ENCODE results near the gene STYK1.

Gene STYK1

GRCh38 chr12:10701131-10701681 lies 27.4 kb upstream of the STYK1 start:
- Histone ChIP-seq H3K9ac (ENCODE audit: low read depth, low read length, poor library complexity, severe bottlenecking) (no peak overlapping the region), H3K79me2 (ENCODE audit: insufficient read depth, low read length) (no peaks in the 10 kb centered on the region), H3K9me2 (replicated peaks; ENCODE audit: low read depth, low read length) (no peaks in the 10 kb centered on the region), H4K20me1 (ENCODE audit: insufficient read depth, low read length, poor library complexity, severe bottlenecking) (no peaks in the 10 kb centered on the region), H3F3A (ENCODE audit: low read depth) (no peaks in the 10 kb centered on the region), H3K4me2 (ENCODE audit: low read depth, low read length, poor library complexity, severe bottlenecking) (no peak overlapping the region), H3K4me3 (ENCODE audit: low read length, poor library complexity, severe bottlenecking) (no peak overlapping the region), H2AFZ (ENCODE audit: low read length) (no peak overlapping the region), H3K36me3 (ENCODE audit: insufficient read depth, low read length) (peaks cover 72% of the 10 kb centered on the region; the same call in 1 of the 2 replicates), H3K9me3 (ENCODE audit: insufficient read depth, low read depth, low read length) (no peaks in the 10 kb centered on the region), H3K4me1 (ENCODE audit: insufficient read depth, low read length, poor library complexity, severe bottlenecking) (no peaks in the 10 kb centered on the region), H3K27me3 (ENCODE audit: insufficient read depth, low read length, poor library complexity, severe bottlenecking) (no peaks in the 10 kb centered on the region)
- no peak for TF ChIP-seq EZH2phosphoT487 (IDR thresholded peaks at IDR 0.05; ENCODE audit: borderline replicate concordance)
- TF ChIP-seq, protein P1, sequence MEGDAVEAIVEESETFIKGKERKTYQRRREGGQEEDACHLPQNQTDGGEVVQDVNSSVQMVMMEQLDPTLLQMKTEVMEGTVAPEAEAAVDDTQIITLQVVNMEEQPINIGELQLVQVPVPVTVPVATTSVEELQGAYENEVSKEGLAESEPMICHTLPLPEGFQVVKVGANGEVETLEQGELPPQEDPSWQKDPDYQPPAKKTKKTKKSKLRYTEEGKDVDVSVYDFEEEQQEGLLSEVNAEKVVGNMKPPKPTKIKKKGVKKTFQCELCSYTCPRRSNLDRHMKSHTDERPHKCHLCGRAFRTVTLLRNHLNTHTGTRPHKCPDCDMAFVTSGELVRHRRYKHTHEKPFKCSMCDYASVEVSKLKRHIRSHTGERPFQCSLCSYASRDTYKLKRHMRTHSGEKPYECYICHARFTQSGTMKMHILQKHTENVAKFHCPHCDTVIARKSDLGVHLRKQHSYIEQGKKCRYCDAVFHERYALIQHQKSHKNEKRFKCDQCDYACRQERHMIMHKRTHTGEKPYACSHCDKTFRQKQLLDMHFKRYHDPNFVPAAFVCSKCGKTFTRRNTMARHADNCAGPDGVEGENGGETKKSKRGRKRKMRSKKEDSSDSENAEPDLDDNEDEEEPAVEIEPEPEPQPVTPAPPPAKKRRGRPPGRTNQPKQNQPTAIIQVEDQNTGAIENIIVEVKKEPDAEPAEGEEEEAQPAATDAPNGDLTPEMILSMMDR (conservative IDR thresholded peaks at IDR 0.05; ENCODE audit: low read length): no peak

DNA sequence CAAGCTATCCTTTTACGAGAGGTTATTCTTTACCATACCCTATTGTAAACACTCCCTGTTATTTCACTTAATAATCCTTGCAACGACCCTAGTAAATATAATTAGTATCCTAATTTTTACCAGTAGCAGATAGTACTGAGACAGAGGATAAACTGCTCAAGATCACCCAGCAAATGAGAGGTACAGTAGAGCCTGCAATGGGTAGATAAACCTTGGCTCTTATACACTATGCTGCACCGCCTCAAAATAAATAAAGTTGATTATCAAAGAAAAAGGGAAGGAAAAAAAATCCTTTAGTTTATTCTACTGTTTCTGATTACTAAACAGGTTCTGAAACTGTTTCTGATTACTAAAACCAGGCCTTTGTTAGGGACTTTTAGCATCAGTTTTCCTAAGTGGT lies 26.7 kb upstream of the STYK1 start:
- no peak overlapping the region for H3K4me2 ChIP-seq (ENCODE audit: low read depth, low read length, poor library complexity, severe bottlenecking)
- no peak overlapping the region for H2AFZ ChIP-seq (ENCODE audit: low read length)
- no peaks in the 10 kb centered on the region for H3K27me3 ChIP-seq (ENCODE audit: insufficient read depth, low read length, poor library complexity, severe bottlenecking)
- H3K4me1 ChIP-seq (ENCODE audit: insufficient read depth, low read length, poor library complexity, severe bottlenecking): no peaks in the 10 kb centered on the region
- no peaks in the 10 kb centered on the region for H3K79me2 ChIP-seq (ENCODE audit: insufficient read depth, low read length)
- no peaks in the 10 kb centered on the region for H4K20me1 ChIP-seq (ENCODE audit: insufficient read depth, low read length, poor library complexity, severe bottlenecking)
- no peaks in the 10 kb centered on the region for H3K9me3 ChIP-seq (ENCODE audit: insufficient read depth, low read depth, low read length)
- no peak overlapping the region for H3K4me3 ChIP-seq (ENCODE audit: low read length, poor library complexity, severe bottlenecking)
- H3K9ac ChIP-seq (ENCODE audit: low read depth, low read length, poor library complexity, severe bottlenecking): no peak overlapping the region
- no peaks in the 10 kb centered on the region for H3F3A ChIP-seq (ENCODE audit: low read depth)
- H3K9me2 ChIP-seq (replicated peaks; ENCODE audit: low read depth, low read length): no peaks in the 10 kb centered on the region
- TF ChIP-seq, protein P1 (conservative IDR thresholded peaks at IDR 0.05; ENCODE audit: low read length): no peak
- TF ChIP-seq EZH2phosphoT487 (IDR thresholded peaks at IDR 0.05; ENCODE audit: borderline replicate concordance): no peak
- H3K36me3 ChIP-seq (ENCODE audit: insufficient read depth, low read length): peaks cover 66% of the 10 kb centered on the region; the same call in 1 of the 2 replicates

DNA sequence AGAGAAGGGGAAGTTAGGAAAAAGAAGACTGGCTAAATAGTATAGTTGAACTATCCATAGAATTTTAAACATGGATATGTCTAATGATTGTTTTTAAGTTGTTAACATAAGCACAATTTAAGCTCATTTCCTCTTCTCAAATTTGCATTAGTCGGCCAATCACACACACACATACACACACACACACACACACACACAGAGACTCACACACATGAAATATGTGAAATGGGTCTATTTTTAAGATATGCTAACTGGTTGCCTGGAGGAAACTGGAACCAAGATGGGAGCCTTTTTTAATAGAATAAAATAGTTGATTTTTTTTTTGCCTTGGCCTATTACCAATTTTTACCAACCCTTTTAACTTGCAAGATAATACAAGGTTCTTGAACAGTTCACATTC lies 24.0 kb upstream of the STYK1 start:
- no peaks in the 10 kb centered on the region for H3K27me3 ChIP-seq (ENCODE audit: insufficient read depth, low read length, poor library complexity, severe bottlenecking)
- no peaks in the 10 kb centered on the region for H3F3A ChIP-seq (ENCODE audit: low read depth)
- H2AFZ ChIP-seq (ENCODE audit: low read length): no peak overlapping the region
- H3K79me2 ChIP-seq (ENCODE audit: insufficient read depth, low read length): no peaks in the 10 kb centered on the region
- no peaks in the 10 kb centered on the region for H3K9me3 ChIP-seq (ENCODE audit: insufficient read depth, low read depth, low read length)
- TF ChIP-seq, protein P1 (conservative IDR thresholded peaks at IDR 0.05; ENCODE audit: low read length): no peak
- TF ChIP-seq EZH2phosphoT487 (IDR thresholded peaks at IDR 0.05; ENCODE audit: borderline replicate concordance): no peak
- no peak overlapping the region for H3K4me3 ChIP-seq (ENCODE audit: low read length, poor library complexity, severe bottlenecking)
- H3K36me3 ChIP-seq (ENCODE audit: insufficient read depth, low read length): peaks cover 52% of the 10 kb centered on the region; the same call in 1 of the 2 replicates
- no peaks in the 10 kb centered on the region for H3K9me2 ChIP-seq (replicated peaks; ENCODE audit: low read depth, low read length)
- H3K4me1 ChIP-seq (ENCODE audit: insufficient read depth, low read length, poor library complexity, severe bottlenecking): no peaks in the 10 kb centered on the region
- no peak overlapping the region for H3K4me2 ChIP-seq (ENCODE audit: low read depth, low read length, poor library complexity, severe bottlenecking)
- H4K20me1 ChIP-seq (ENCODE audit: insufficient read depth, low read length, poor library complexity, severe bottlenecking): no peaks in the 10 kb centered on the region
- H3K9ac ChIP-seq (ENCODE audit: low read depth, low read length, poor library complexity, severe bottlenecking): no peak overlapping the region

All from Loucy (cell line).